HG03135 (cell line): ENCODE measurements around the gene TRABD.

Source experiments
- ATAC-seq: cut with Tn5 transposase; IDR thresholded peaks from one replicate; pipeline ENCODE4 v1.9.1; 2021; ENCODE audit warnings: mild to moderate bottlenecking, moderate library complexity; ENCODE audit not compliant: unreplicated experiment

The TRABD gene

GRCh38 chr22:50173311-50173982 lies 12.3 kb upstream of the TRABD start:
- no peak for ATAC-seq

DNA sequence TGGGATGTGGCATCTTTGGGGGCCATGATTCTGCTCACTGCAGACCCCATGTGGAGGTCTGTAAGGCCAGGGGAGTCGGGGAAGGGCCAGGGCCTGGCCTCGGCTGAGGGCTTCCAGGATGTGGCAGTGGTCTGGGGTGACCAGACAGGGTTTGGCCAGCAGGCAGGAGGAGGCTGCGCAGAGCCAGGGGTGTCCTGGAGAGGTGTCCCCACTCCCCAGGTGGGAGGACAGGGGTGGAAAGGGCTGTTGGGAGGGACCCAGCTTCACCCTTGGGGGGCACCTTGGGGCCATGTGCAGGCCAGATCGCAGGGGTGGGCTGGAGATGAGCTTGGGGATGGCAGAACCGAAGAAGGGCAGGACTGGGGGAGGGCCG lies 11.7 kb upstream of the TRABD start:
- no peak for ATAC-seq

- no peak for ATAC-seq
Measured at GRCh38 chr22:50174382-50175190, 11.1 kb upstream of the TRABD start.

DNA sequence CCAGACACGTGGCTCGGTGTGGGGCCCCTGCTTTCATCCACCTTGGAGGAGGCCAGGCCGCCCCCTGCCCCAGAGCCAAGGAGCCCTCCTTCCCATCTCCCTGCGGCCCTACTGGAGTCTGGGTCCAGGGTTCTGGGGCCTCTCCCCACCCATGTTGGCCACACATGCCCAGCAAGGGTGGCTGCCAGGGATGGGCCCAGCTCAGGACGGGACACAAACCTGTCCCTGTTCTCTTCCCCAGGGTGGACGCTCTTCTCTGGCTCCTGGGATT lies 10.6 kb upstream of the TRABD start:
- ATAC-seq, result no peak

DNA sequence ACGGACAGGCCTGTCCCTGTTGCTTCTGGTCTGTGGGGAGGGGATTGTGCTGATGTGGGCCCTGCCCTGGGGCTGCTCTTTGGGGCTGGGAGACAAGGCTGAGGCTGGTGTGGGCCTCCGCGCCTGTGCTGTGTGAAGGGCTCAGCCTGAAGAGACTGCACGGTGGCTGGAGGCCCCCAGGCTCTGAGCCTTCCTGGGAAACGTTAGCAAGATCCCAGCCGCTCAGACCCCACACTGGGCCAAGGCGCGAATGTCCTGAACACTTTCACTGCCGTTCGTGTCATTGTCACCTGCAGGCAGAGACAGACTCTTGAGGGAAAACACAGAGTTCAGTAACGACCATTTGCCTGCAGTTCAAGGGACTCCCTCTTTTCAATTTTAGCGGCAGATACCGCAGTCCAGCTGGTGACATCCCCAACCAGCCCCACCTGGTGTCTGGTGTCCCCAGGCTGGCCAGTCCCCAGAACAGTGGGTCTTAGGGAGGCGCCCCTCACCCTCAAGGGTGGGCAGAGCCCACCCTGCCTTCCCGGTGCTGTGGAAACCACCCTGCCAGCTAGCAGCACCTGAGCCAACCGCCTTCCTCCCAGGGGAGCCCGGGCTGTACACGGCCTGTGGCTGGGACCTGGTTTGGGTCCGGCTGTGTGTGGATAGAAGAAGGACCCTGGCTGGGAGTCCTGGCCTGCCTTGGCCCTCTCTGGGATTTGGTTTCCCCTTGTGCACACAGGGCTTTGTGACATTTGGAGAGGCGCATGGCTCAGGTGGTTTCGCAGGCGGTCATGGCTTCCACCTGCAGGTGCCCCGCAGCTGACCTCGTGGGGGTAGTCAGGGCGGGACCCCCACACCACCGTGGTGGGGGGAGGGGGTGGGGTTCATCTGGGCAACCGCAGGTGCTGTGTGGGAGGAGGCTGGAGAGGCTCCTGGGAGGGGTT lies 9.5 kb upstream of the TRABD start:
- no peak for ATAC-seq

GRCh38 chr22:50176850-50177536 lies 8.7 kb upstream of the TRABD start:
- ATAC-seq, result no peak

DNA sequence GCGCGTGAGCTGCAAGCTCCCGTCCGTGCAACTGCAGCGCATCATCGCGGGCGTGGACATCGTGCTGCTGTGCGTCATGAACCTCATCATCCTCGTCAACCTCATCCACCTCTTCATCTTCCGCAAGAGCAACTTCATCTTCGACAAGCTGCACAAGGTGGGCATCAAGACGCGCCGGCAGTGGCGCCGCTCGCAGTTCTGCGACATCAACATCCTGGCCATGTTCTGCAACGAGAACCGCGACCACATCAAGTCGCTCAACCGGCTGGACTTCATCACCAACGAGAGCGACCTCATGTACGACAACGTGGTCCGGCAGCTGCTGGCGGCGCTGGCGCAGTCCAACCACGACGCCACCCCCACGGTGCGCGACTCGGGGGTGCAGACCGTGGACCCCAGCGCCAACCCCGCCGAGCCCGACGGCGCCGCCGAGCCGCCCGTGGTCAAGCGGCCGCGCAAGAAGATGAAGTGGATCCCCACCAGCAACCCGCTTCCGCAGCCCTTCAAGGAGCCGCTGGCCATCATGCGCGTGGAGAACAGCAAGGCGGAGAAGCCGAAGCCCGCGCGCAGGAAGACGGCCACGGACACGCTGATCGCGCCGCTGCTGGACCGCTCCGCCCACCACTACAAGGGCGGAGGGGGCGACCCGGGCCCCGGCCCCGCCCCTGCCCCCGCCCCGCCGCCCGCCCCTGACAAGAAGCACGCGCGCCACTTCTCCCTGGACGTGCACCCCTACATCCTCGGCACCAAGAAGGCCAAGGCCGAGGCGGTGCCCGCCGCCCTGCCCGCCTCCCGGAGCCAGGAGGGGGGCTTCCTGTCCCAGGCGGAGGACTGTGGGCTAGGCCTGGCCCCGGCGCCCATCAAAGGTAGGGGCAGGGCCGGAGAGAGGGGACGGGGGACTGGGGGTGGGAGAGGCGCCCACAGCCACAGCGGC lies 7.9 kb upstream of the TRABD start:
- ATAC-seq, result no peak

- ATAC-seq, result no peak
Measured at GRCh38 chr22:50178471-50178864, 7.2 kb upstream of the TRABD start.

DNA sequence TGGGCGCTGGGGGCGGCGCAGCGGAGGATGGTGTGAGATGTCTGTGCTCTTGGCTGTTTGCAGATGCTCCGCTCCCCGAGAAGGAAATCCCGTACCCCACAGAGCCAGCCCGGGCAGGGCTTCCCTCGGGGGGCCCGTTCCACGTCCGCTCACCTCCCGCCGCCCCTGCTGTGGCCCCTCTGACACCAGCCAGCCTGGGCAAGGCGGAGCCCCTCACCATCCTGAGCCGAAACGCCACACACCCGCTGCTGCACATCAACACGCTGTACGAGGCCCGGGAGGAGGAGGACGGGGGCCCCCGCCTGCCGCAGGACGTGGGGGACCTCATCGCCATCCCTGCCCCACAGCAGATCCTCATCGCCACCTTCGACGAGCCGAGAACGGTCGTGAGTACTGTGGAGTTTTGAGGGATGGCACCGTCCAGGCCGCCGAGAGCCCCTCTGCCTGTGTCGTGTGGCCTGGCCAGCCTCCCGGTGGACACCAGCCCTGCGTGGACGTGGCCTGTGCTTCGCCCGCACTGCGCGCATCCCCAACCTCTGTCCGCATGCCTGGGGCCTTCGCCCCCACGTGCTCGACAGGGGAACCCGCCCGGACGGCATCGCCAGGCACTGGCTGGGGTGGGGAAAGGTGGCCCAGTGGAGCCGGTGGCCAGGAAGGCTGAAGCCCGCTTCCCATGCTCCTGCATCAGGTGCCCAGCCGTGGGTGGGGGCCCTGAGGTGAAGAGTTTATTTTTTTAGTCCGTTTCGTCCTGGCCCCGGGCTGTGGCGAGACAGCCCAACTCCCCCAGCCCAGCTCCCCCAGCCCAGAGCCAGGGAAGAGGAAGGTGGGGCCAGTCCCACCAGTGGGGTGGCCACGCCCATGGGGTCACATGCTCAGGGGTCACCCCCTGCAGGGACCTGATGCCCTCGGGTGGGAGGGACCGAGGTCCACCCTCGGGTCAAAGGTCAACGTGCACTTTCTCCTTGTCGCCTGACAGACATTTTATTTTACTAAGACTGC lies 6.5 kb upstream of the TRABD start:
- ATAC-seq, result no peak

DNA sequence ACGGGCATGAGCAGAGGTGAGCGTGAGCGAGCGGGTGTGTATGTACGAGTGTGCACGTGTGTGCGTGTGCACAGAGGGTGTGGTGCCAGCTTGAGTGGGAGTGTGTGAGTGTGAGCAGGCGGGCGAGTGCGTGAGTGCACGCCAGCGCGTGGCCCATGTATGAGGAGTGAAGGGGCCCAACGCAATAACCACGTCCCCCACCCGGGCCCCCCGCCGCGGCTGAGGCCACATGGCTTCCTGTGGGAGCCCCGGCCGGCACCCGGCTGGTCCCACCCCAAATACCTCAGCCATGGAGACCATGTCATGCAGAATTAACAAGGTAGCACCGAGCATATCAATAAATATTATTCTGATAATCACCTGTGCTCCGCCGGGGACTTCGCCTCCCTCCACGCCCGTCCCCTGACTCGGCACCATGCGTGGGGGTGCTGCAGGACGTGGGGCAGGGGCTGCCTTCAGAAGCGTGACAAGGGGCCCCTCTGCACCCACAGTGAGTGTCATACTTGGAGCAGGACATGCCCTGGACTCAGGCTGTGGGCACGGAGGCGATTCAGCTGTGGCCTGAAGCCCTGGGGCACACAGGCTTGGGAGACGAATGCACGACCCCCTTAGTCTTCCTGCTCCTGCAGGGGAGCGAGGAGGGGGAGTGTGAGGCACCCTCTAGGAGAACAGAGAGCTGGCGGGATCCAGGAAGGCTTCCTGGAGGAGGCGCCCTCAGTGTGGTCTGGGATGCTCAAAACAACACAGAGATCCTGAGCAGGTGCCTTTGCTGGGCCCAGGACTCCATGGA lies 5.6 kb upstream of the TRABD start:
- ATAC-seq, result no peak

GRCh38 chr22:50180727-50181521 lies 4.8 kb upstream of the TRABD start:
- ATAC-seq, result no peak

GRCh38 chr22:50182176-50183081 lies 3.3 kb upstream of the TRABD start:
- no peak for ATAC-seq

GRCh38 chr22:50183141-50183971 lies 2.4 kb upstream of the TRABD start:
- ATAC-seq, result no peak

DNA sequence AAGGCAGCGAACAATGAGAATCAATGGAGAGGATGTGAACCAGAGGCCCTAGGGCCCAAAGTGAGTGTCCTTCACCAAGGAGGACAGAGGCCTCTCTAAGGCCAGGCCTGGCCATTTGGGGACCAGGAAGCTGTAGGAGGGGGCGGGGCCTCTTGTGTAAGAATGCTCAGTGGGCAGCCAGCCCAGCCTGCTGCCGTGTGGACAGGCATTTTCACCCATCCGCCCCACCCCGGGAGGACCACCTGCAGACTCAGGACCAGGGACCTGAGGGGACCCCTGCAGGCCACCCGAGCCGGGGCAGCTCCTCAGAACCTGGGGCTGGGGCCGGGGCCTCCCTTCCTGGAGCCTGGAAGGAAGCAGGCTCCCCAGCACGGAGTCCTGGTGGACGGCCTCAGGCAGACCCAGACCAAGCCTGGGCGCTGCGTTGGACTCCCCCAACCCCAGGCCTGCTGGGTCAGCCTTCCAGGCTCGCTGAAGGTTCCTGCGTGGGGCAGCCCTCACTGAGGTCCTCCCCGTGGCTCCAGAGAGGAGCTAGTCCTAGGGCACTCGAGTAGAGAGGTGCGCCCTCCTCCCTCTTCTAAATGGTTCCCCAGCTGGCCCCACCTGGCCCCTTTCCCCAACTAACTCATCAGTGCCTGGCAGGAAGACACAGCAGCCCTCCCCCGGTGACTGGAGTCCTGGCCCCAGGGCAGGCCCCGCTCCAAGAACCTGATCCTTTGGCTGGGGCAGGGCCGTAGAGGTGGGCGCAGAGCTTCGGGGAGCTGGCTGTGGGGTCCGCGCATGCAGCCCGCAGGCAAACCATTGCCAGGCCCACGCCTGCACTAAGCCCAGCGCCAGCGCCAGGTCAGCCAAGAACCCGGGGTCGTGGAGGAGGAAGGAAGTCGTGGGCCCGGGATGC lies 1.5 kb upstream of the TRABD start:
- ATAC-seq, result no peak
